K562 (cell line): ENCODE results near the gene SLAIN1.

ENCODE experiments used
- CEBPB ChIP-seq: fragments of 450-650 bp; IDR thresholded peaks from 2 replicates; pipeline ENCODE4 v1.6.1; 2016; ENCODE audit warnings: missing genetic modification characterization, missing compliant biosample characterization
- CHD1 ChIP-seq: fragments of 200-600 bp; sonication (generic); IDR thresholded peaks from one replicate; pipeline ENCODE4 v1.6.1; 2012; ENCODE audit warnings: mild to moderate bottlenecking, moderate library complexity, low read length, inconsistent platforms
- CREB3L1 ChIP-seq: fragments of 450-650 bp; IDR thresholded peaks from 2 replicates; pipeline ENCODE4 v1.6.1; 2014; ENCODE audit warnings: low read depth, mild to moderate bottlenecking, moderate library complexity, borderline replicate concordance
- CTCF ChIP-seq, 3 experiments: IDR thresholded peaks in 2 of 3; conservative IDR thresholded peaks in 1 of 3; 2 replicates each; pipeline ENCODE4 v1.5.1; 2011 to 2012; ENCODE audit warnings: low read length in 3 of 3, mild to moderate bottlenecking in 3 of 3, control low read depth in 2 of 3, improper control_type of control experiment in 1 of 3, inconsistent platforms in 1 of 3, low read depth in 1 of 3, mixed read lengths in 1 of 3, moderate library complexity in 1 of 3; ENCODE audit not compliant: insufficient read depth in 2 of 3
- CUX1 ChIP-seq: fragments of 200-800 bp; sonication (Bioruptor generic); IDR thresholded peaks from 2 replicates; pipeline ENCODE4 v1.6.1; 2016; ENCODE audit warnings: missing genetic modification characterization, missing compliant biosample characterization
- ERF ChIP-seq: fragments of 450-650 bp; formaldehyde crosslinking; IDR thresholded peaks from 2 replicates; pipeline ENCODE4 v1.4.0; 2020; ENCODE audit warnings: mild to moderate bottlenecking, mixed read lengths
- ETV6 ChIP-seq, 3 experiments: fragments of 150-350 bp in 1 of 3; sonication (generic) in 1 of 3; formaldehyde crosslinking in 1 of 3; IDR thresholded peaks; 2 replicates each; pipeline versions ENCODE4 v1.6.1 to v1.8.0; 2014 to 2022; ENCODE audit warnings: borderline replicate concordance in 2 of 3, low read depth in 2 of 3, antibody characterized with exemption in 1 of 3, low read length in 1 of 3, mild to moderate bottlenecking in 1 of 3, missing genetic modification reagents in 1 of 3
- EZH2 ChIP-seq: IDR thresholded peaks from 2 replicates; pipeline ENCODE4 v1.6.1; 2012; ENCODE audit warnings: low read depth, mild to moderate bottlenecking, inconsistent platforms, low read length, borderline replicate concordance
- JUND ChIP-seq, 2 experiments: IDR thresholded peaks; 2 replicates in 1 of 2; 3 replicates in 1 of 2; pipeline ENCODE4 v1.6.1; 2011; ENCODE audit warnings: borderline replicate concordance in 2 of 2, low read depth in 2 of 2, low read length in 2 of 2, improper control_type of control experiment in 1 of 2, missing biosample characterization in 1 of 2, missing genetic modification characterization in 1 of 2, missing genetic modification reagents in 1 of 2
- NFIC ChIP-seq: fragments of 450-650 bp; IDR thresholded peaks from 2 replicates; pipeline ENCODE4 v1.6.1; 2017; ENCODE audit warnings: mild to moderate bottlenecking, inconsistent platforms
- REST ChIP-seq, 2 experiments: fragments of 450-650 bp; formaldehyde crosslinking in 1 of 2; IDR thresholded peaks; 2 replicates each; pipeline versions ENCODE4 v1.4.0 to v1.6.1; 2014 to 2020; ENCODE audit warnings: mild to moderate bottlenecking in 2 of 2, borderline replicate concordance in 1 of 2, low read depth in 1 of 2

- TF ChIP-seq CHD1 = no peak
- no peak for TF ChIP-seq CREB3L1
- no peak for TF ChIP-seq CTCF (IDR thresholded peaks at IDR 0.05 in 2 of 3, conservative IDR thresholded peaks at IDR 0.05 in 1 of 3; ENCODE audit: insufficient read depth in 2 of 3, low read depth in 1 of 3, low read length in 3 of 3)
- TF ChIP-seq CUX1 (CRISPR knock-in tag) = no peak
- no peak for TF ChIP-seq ETV6 (IDR thresholded peaks at IDR 0.05; ENCODE audit: borderline replicate concordance in 1 of 2, low read depth in 2 of 2, low read length in 1 of 2)
- TF ChIP-seq ETV6 (CRISPR knock-in tag; IDR thresholded peaks at IDR 0.05; ENCODE audit: borderline replicate concordance) = no peak
- TF ChIP-seq JUND (IDR thresholded peaks at IDR 0.05; ENCODE audit: borderline replicate concordance, low read depth, low read length) = no peak
- TF ChIP-seq JUND (tag; IDR thresholded peaks at IDR 0.05; ENCODE audit: borderline replicate concordance, low read depth, low read length) = no peak
- no peak for TF ChIP-seq REST (IDR thresholded peaks at IDR 0.05; ENCODE audit: borderline replicate concordance)
- no peak for TF ChIP-seq REST (CRISPR knock-in tag; IDR thresholded peaks at IDR 0.05; ENCODE audit: low read depth)
- no peak for TF ChIP-seq EZH2
- no peak for TF ChIP-seq CEBPB
- no peak for TF ChIP-seq NFIC
- TF ChIP-seq ERF (CRISPR knock-in tag) = no peak
Measured at GRCh38 chr13:77784515-77784914, 87.0 kb downstream of the SLAIN1 start.
